Measurements from ENCODE around the gene RHOB.

RHOB gene

GRCh38 chr2:20438334-20439192, 8.3 kb upstream of the RHOB start:
- no peak for DNase-seq (ENCODE audit: low read depth)

GRCh38 chr2:20439193-20439475, 7.7 kb upstream of the RHOB start:
- DNase-seq (ENCODE audit: low read depth) = no peak

GRCh38 chr2:20439503-20439902, 7.4 kb upstream of the RHOB start:
- no peak for DNase-seq (ENCODE audit: low read depth)

- no peak for DNase-seq (ENCODE audit: low read depth)
These were observed 6.8 kb upstream of the RHOB start for GRCh38 chr2:20440001-20440560.

- DNase-seq (ENCODE audit: low read depth) = no peak
These were observed 3.5 kb upstream of the RHOB start for GRCh38 chr2:20443276-20443920.

- no peak for DNase-seq (ENCODE audit: low read depth)
These were observed 2.5 kb upstream of the RHOB start for GRCh38 chr2:20444101-20444992.

GRCh38 chr2:20444993-20445910, 1.6 kb upstream of the RHOB start:
- DNase-seq (ENCODE audit: low read depth) = no peak

GRCh38 chr2:20446255-20446916, 488 bp upstream of the RHOB start:
- no peak for DNase-seq (ENCODE audit: low read depth)

GRCh38 chr2:20447437-20448245, 767 bp downstream of the RHOB start:
- DNase-seq (ENCODE audit: low read depth) = no peak

- DNase-seq (ENCODE audit: low read depth) = no peak
These were observed 1.5 kb downstream of the RHOB start for GRCh38 chr2:20448246-20448976.

GRCh38 chr2:20448977-20449306, 2.1 kb downstream of the RHOB start:
- DNase-seq (ENCODE audit: low read depth) = no peak

GRCh38 chr2:20449501-20450200, 2.8 kb downstream of the RHOB start:
- DNase-seq (ENCODE audit: low read depth) = no peak

- DNase-seq (ENCODE audit: low read depth) = no peak
These were observed 3.5 kb downstream of the RHOB start for GRCh38 chr2:20450201-20450999.

- no peak for DNase-seq (ENCODE audit: low read depth)
These were observed 4.1 kb downstream of the RHOB start for GRCh38 chr2:20451000-20451290.

- no peak for DNase-seq (ENCODE audit: low read depth)
These were observed 4.5 kb downstream of the RHOB start for GRCh38 chr2:20451341-20451740.

GRCh38 chr2:20451761-20452499, 5.1 kb downstream of the RHOB start:
- no peak for DNase-seq (ENCODE audit: low read depth)

GRCh38 chr2:20452551-20452950, 5.7 kb downstream of the RHOB start:
- DNase-seq (ENCODE audit: low read depth) = no peak
